GM18519 (cell line): Measurements from ENCODE around the gene ZNF189.

Source experiments
- ATAC-seq: cut with Tn5 transposase; IDR thresholded peaks from one replicate; pipeline ENCODE4 v1.9.1; 2021; ENCODE audit warnings: mild to moderate bottlenecking, moderate library complexity; ENCODE audit not compliant: unreplicated experiment, low FRiP score

ZNF189 gene

DNA sequence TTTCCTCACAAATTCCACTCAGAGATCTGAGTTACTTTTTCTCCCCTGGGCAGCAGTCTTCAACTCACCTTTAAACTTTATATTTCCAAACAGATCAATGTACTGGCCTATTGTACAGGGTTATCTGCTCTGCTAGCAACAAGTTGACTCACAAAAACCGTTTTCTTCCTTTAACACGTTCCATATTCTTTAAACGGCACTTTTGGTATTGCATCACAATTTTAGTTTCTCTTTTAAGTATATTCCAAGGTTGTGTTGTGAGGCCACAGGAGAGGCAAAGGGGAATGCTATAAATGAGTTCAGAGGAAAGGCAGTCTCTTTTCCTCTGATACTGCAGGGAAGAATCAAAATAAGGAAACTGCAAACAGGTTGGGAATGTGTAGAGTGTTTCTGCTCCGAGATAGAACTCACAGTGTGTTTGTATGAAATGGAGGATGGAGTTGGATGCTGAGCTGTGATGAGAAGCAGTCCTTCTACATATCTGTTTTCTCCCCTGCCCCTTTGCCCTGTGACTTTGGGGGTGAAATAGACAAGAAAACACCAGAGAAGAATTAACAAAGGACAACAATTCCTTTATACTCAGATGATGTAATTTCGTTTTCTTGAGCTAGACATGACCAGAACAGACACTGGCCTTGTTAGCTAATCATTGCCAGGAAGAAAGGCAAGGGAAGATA is 46.8 kb downstream of the ZNF189 start:
- no peak for ATAC-seq

DNA sequence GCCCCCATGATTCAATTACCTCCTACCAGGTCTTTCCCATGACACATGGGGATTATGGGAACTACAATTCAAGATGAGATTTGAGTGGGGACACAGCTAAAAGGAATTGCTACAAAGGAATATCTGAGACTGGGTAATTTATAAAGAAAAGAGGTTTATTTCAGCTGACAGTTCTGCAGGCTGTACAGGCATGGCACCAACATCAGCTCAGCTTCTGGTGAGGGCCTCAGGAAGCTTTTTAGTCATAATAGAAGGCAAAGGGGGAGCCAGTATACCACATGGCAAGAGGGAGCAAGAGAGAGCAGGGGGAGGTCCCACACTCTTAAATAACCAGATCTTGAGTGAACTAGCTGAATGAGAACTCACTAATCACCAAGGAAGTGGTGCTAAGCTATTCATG is 48.1 kb downstream of the ZNF189 start:
- no peak for ATAC-seq

DNA sequence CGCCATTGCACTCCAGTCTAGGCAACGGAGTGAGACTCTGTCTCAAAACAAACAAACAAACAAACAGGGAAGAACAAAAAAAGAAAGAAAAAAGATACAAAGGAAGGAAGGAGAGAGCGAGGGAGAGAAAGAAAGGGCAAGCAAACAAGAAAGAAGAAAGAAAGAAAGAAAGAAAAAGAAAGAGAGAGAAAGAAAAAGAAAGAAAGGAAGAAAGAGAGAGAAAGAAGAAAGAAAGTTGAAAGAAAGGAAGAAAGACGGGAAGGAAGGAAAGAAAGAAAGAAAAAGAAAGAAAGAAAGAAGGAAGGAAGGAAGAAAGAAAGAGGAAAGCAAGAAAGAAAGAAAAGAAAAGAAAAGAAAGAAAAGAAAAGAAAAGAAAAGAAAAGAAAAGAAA is 50.0 kb downstream of the ZNF189 start:
- no peak for ATAC-seq

DNA sequence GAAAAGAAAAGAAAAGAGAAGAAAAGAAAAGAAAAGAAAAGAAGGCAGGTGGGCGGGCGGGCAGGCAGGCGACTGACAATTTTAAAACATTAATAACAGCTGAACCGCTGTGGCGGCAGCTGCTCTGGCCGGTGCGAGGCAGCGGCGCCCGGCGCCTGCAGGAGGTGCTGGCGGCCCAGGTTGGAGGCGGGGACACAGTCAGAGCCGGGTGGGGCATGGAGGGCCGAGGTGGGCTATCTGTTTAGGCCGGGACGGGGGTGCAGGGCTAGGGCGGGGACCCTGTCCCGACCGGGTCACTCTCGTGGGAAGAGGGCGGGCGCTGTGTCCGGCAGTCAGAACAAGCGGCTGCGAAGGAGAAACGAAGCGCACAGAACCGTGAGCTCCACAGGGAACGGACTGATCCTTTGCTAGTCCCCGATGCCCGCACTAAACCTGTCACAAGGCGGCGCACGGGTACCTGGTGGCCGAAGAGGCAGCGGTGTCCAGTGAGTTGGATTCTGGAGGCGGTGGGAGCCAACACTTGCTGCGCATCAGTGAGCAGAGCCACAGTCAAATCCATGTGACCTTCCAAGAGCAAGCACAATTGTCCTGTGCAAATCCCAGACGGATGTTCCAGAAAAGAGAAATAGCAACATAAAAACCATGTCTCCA is 50.5 kb downstream of the ZNF189 start:
- ATAC-seq = peak; percentile 97

DNA sequence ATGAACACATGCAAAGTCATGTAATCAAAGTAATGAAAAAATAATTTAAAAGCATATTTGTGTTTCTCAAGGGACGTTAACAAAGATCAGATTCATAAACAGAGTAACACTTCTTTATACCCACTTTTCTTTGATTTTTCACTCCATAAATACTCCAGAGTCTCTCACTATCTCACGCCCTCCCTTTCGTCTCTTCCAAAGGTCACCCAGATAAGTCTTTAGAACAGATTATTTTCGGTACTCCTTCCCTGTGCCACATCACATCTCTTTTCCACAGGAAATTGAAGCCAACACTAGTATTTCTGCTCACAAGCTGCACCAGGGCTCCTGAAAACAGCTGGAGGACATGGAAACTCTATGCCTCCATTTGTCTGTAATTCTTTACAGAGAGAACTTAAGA is 52.3 kb downstream of the ZNF189 start:
- ATAC-seq = no peak

DNA sequence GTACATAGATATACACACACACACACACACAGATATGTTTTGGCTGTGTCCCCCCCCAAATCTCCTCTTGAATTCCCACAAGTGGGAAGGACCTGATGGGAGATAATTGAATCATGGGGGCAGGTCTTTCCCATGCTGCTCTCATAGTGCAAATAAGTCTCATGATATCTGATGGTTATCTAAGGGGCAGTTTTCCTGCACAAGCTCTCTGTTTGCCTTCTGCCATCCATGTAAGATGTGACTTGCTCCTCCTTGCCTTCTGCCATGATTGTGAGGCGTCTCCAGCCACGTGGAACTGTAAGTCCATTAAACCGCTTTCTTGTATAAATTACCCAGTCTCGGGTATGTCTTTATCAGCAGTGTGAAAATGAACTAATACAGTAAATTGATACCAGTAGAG is 52.8 kb downstream of the ZNF189 start:
- no peak for ATAC-seq

DNA sequence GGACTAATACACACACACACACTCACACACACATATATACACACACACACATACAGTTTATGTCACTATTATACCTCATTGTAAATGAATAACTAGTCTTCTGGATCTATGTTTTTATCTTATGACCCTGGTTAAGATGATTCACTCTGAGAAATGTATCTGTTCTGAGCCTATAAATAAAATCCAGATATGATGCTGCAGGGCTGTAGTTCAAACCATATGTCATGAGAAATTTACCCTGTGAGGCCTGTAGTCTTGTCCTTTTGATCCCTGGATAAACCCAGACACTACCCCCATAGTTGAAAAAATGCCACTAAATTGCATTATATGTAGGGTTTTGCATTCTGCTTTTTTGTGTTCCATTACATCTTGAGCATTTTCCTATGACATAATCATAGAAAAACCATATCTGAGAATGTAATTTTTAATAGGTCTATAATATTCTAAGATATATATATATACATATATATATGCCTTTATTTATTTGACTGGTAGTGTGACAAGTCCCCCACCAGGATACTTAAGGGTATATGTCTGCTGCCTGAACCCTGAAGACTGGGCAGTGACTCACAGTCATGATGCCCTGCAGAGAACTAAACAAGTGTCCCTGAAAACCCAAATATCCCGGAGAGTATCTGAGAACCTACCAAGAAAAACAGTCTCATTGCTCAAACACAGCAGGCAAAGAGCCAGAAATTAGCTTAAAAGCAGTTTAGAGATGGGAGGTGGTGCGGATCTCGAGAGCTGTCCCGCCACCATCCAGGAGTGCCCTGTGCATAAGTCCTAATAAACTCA is 55.3 kb downstream of the ZNF189 start:
- no peak for ATAC-seq

DNA sequence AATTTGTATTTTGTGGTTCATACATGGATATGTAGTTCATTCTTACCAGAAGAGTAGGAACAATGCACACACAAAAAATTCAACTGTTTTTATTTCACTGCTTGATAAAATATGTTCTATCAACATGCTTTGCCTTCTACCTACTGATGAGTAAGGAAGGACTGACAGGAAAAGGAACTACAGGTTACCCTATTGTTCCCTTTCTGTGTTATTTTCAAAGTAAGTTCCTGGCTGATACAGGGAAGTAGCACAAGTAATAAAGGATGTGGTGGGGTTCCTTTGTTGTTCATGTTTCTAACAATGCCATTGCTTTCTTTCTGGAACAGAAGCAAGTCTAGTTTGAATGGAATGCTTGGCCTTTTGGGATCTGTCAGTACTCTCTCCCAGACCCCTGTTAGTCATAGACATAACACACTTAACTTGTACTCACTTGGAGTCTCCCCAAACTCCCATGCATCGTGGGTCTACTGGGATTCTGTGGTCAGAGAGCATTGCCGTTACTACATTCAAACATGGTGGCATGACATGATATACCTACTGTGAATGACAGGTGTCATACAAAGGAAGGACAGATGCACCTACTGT is 57.1 kb downstream of the ZNF189 start:
- ATAC-seq = no peak

DNA sequence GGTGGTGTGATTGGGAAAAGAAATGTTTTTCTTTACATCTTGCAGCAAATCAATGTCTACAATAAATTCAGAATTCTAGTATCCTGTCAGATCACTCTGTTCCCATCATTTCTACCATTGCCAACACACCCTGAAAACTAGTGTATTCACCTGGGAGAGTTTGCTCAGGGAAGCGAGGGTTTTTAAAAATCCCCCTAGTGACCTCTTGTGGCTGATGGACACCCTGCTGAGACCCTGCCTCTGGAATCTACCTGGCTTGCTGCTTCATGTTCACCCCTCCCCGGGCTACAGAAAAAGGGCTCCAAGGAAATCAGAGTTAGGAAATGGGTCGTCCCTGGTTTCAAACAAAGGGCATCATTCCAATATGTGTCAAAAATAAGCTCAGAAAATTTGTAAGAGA is 58.4 kb downstream of the ZNF189 start:
- ATAC-seq = no peak

DNA sequence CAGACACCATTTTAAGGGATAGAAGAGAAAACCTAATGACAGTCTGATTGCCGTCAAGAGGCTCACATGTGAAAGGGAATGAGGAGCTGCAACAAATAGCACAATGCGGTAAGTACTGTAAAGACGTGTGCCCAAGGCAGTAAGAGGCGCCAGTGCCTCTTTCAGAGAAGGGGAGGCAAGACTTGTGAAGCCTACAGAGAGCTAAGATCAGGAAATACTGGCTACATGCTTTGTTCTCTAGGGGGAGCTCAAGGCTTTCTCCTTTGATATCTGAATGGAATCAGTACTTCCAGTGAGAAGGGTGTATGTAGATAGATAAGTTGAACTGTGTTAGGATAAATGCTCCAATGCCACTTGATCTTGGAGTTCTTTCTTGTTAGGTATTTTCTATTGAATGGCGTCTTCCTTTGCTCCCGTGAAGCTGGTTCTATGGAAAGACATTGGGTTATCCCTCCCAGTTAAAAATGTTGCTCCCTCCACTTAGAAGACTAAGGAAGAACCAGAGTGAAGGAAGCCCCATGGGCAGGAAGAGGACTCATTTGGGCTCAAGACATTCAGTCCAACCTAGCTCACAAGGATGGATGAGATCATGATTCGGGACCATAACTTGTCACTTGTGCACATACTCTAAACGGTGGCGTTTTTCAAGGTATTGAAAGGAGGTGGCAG is 60.4 kb downstream of the ZNF189 start:
- ATAC-seq = peak; percentile 97
